Measurements from ENCODE around the gene NBPF11. TPM values are rescaled to one million over a fixed set of nuclear protein-coding genes. Genes with fewer than 3 reads are reported as not detected.
"Not testable (repeated sequence)": the region's sequence is repeated elsewhere in the genome, so short reads cannot be mapped to it uniquely, and the experiment has no call there.

The NBPF11 gene
- total RNA-seq, 4 donors from 2014 or later: 0.58 to 1.8 (median 1.3) TPM

DNA sequence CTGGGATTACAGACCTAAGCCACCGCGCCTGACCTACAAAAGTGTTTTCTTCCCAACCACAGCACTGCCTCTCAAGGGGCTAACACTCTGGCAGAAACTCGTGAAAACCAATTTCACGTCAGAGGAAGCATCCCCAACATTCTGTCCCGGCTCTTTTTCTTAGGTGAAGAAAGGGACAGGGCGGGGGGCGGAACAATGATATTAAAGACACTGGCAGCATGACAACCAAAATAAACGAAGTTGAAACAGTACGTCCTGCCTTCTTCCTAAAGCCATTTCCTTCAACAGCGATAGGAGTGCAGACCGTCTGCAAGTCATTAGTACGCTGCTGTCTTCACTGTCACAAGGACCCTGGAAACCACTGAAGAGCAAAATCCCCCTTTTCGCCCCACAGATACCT, 74.0 kb downstream of the NBPF11 start:
- H3K27me3 ChIP-seq; H3K9me3 ChIP-seq; H3K36me3 ChIP-seq; in situ Hi-C loops (cut with MboI; ENCODE audit: low sequenced_read_pairs in 4 of 4); H3K4me1 ChIP-seq; DNase-seq; H3K27ac ChIP-seq; intact Hi-C loops (cut with DNase I; ENCODE audit: low total_unique reads); H3K4me3 ChIP-seq: not testable (repeated sequence)
- ATAC-seq: peak; percentile 74 to 88

- H3K4me1 ChIP-seq; H3K27me3 ChIP-seq; intact Hi-C loops (cut with DNase I; ENCODE audit: low total_unique reads); H3K9me3 ChIP-seq; H3K36me3 ChIP-seq; in situ Hi-C loops (cut with MboI; ENCODE audit: low sequenced_read_pairs in 4 of 4); H3K4me3 ChIP-seq; DNase-seq; H3K27ac ChIP-seq: not testable (repeated sequence)
- peak in 1 of 2 donors; percentile 14 for ATAC-seq
These were observed 74.6 kb downstream of the NBPF11 start for GRCh38 chr1:148077458-148077857.

DNA sequence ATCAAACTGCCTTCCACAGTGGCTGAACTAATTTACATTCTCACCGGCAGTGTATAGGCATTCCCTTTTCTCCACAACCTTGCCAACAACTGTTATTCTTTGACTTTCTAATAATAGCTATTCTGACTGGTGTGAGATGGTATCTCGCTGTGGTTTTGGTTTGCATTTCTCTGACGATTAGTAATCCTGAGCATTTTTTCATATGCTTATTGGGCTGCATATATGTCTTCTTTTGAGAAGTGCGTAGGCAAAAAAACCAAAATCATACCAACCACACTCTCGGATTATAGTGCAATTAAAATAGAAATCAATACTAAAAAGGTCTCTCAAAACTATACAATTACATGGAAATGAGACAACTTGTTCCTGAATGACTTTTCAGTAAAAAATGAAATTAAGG, 78.7 kb downstream of the NBPF11 start:
- H3K4me3 ChIP-seq; H3K9me3 ChIP-seq; in situ Hi-C loops (cut with MboI; ENCODE audit: low sequenced_read_pairs in 4 of 4); H3K4me1 ChIP-seq; DNase-seq; H3K27me3 ChIP-seq; ATAC-seq; H3K36me3 ChIP-seq; H3K27ac ChIP-seq; intact Hi-C loops (cut with DNase I; ENCODE audit: low total_unique reads): not testable (repeated sequence)

GRCh38 chr1:148068606-148069005, 83.5 kb downstream of the NBPF11 start:
- DNase-seq; ATAC-seq; H3K4me3 ChIP-seq; H3K27ac ChIP-seq; intact Hi-C loops (cut with DNase I; ENCODE audit: low total_unique reads); H3K27me3 ChIP-seq; in situ Hi-C loops (cut with MboI; ENCODE audit: low sequenced_read_pairs in 4 of 4); H3K36me3 ChIP-seq; H3K4me1 ChIP-seq; H3K9me3 ChIP-seq: not testable (repeated sequence)

DNA sequence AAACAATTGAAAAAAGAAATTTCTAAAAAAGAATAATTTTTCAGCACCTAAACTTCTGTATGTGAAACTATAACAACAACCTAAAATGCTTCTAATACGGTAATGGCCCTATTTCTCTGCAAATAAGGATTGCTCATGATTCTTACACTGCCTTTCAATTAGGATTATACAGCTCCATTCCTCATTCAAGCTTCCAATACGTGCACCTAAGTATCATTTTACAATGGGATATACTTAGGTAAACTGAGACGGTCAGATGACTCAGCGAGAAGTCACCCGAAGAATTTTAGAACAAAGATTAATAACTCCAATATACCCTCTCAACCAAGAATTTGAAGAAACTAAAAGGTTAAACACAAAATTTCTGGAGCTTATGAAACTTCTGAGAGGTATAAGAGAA, 83.9 kb downstream of the NBPF11 start:
- intact Hi-C loops (cut with DNase I; ENCODE audit: low total_unique reads); H3K27ac ChIP-seq; in situ Hi-C loops (cut with MboI; ENCODE audit: low sequenced_read_pairs in 4 of 4); ATAC-seq; DNase-seq; H3K4me1 ChIP-seq; H3K4me3 ChIP-seq; H3K36me3 ChIP-seq; H3K9me3 ChIP-seq; H3K27me3 ChIP-seq: not testable (repeated sequence)

- H3K9me3 ChIP-seq; in situ Hi-C loops (cut with MboI; ENCODE audit: low sequenced_read_pairs in 4 of 4); H3K27me3 ChIP-seq; intact Hi-C loops (cut with DNase I; ENCODE audit: low total_unique reads); ATAC-seq; H3K4me1 ChIP-seq; H3K27ac ChIP-seq; DNase-seq; H3K36me3 ChIP-seq: not testable (repeated sequence)
- peak overlapping the region; percentile 17 to 37 (median 30) for H3K4me3 ChIP-seq
These were observed 91.8 kb downstream of the NBPF11 start for GRCh38 chr1:148060294-148060701.

GRCh38 chr1:148057384-148057783, 94.7 kb downstream of the NBPF11 start:
- intact Hi-C loops (cut with DNase I; ENCODE audit: low total_unique reads); ATAC-seq; H3K27ac ChIP-seq: not testable (repeated sequence)

More at GRCh38 chr1:148057384-148057783, 94.7 kb downstream of the NBPF11 start:
- DNase-seq; H3K36me3 ChIP-seq; H3K4me1 ChIP-seq; H3K27me3 ChIP-seq; in situ Hi-C loops (cut with MboI; ENCODE audit: low sequenced_read_pairs in 4 of 4); H3K9me3 ChIP-seq; H3K4me3 ChIP-seq: not testable (repeated sequence)

Other genes with a start within 250 kb of the NBPF11 start
- not detected for gene GJA8, start 249.5 kb downstream of the NBPF11 start, total RNA-seq
- gene GPR89B, start 223.9 kb downstream of the NBPF11 start, total RNA-seq: 10 to 100 TPM in 3 of 4 donors, 1 to 10 TPM in 1; 6.2 to 15.6 (median 10.4) TPM

Data from gastrocnemius medialis (tissue), 4 donors.